HepG2 (cell line): ENCODE data around the gene AQP6. TPM values are rescaled to one million over a fixed set of nuclear protein-coding genes. Genes with fewer than 3 reads are reported as not detected.
A peak's percentile ranks its signal among the peaks of the same experiment; 100 is the strongest.

Experiments used
- CAMTA2 ChIP-seq: sonication (generic); formaldehyde crosslinking; IDR thresholded peaks from 2 replicates; pipeline ENCODE4 v1.4.0; 2020; ENCODE audit warnings: mild to moderate bottlenecking, missing genetic modification reagents, borderline replicate concordance
- CHCHD3 ChIP-seq: sonication (generic); formaldehyde crosslinking; IDR thresholded peaks from 2 replicates; pipeline ENCODE4 v1.8.0; 2022; ENCODE audit warnings: mild to moderate bottlenecking, missing genetic modification reagents, moderate library complexity
- ISL2 ChIP-seq: sonication (generic); formaldehyde crosslinking; IDR thresholded peaks from 2 replicates; pipeline ENCODE4 v1.5.0; 2020; ENCODE audit warnings: missing genetic modification reagents
- ZBTB7B ChIP-seq: sonication (generic); formaldehyde crosslinking; IDR thresholded peaks from 2 replicates; pipeline ENCODE4 v1.4.0; 2020; ENCODE audit warnings: missing genetic modification reagents
- polyA plus RNA-seq, 8 experiments: library from polyadenylated mRNA; depleted of rRNA in 3 of 8; stranded (reverse) in 7 of 8; unstranded in 1 of 8; fragments of >200 nt; fragmentation: Illumina TruSeq in 4 of 8; extraction: Trizol in 4 of 8; gene quantifications; 2 replicates each; pipeline versions ENCODE4 v1.2.1 to v1.2.3, GENCODE V29; 2011 to 2016; ENCODE audit warnings: low read depth in 4 of 8, missing spikeins in 1 of 8, mixed read lengths in 1 of 8; ENCODE audit not compliant: insufficient read depth in 1 of 8
- total RNA-seq, 5 experiments: library from RNA; depleted of rRNA; stranded (reverse); fragments of >200 nt; fragmentation: Illumina TruSeq; extraction: Trizol; gene quantifications; 2 replicates each; pipeline ENCODE4 v1.2.3, GENCODE V29; 2016; ENCODE audit warnings: low read depth in 1 of 5
- TF ChIP-seq, protein P1 (sequence below): sonication (generic); formaldehyde crosslinking; IDR thresholded peaks from 2 replicates; pipeline ENCODE4 v1.5.1; 2020; ENCODE audit warnings: missing genetic modification reagents, mild to moderate bottlenecking, borderline replicate concordance
- TF ChIP-seq, protein P2 (sequence below): sonication (generic); formaldehyde crosslinking; IDR thresholded peaks from 2 replicates; pipeline ENCODE4 v1.4.0; 2020; ENCODE audit warnings: missing genetic modification reagents, mild to moderate bottlenecking, borderline replicate concordance
- TF ChIP-seq, protein P3 (sequence below): sonication (generic); formaldehyde crosslinking; IDR thresholded peaks from 2 replicates; pipeline ENCODE4 v1.8.0; 2022; ENCODE audit warnings: mild to moderate bottlenecking, missing genetic modification reagents, moderate library complexity

The AQP6 gene
- total and polyA plus RNA-seq, 2 of the 13 experiments (the other 11 are each of a cell fraction or from before 2014, with no cell fraction given) = 0.32 to 1.3 TPM

DNA sequence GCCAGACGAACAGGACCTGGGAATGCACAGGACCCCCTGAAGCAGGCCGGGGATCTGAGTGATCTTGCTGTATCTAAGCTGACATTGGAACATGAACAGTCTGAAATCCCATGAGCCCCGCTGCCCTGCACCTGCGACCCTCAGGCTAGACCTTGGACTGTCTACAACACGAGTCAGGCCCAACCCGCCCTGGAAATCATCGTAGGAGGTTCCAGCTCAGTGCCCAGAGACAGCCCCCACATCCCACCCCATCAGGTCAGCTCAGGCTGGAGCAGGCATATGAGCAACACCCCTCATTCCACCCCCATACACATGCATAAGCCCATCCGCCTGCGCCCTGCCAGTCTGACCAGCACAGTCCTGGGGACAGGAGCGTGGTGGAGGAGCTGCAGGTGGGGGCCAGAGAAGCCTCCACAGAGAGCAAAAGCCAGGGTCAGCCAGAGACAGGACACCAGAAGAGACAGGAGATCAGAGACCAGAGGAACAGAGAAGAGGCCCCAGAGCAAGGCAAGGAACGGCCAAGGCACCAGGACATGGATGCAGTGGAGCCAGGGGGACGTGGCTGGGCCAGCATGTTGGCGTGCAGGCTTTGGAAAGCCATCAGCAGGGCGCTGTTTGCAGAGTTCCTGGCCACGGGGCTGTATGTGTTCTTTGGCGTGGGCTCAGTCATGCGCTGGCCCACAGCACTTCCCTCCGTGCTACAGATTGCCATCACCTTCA, at the start of gene AQP6 (continued):
- TF ChIP-seq ZBTB7B (CRISPR knock-in tag) (0 out of 2 replicates have a peak, but pooled peaks have one; percentile 20), CAMTA2 (CRISPR knock-in tag) (no peak), ISL2 (CRISPR knock-in tag) (no peak), CHCHD3 (CRISPR knock-in tag) (0 out of 2 replicates have a peak, but pooled peaks have one; percentile 25)
- TF ChIP-seq, protein P1, sequence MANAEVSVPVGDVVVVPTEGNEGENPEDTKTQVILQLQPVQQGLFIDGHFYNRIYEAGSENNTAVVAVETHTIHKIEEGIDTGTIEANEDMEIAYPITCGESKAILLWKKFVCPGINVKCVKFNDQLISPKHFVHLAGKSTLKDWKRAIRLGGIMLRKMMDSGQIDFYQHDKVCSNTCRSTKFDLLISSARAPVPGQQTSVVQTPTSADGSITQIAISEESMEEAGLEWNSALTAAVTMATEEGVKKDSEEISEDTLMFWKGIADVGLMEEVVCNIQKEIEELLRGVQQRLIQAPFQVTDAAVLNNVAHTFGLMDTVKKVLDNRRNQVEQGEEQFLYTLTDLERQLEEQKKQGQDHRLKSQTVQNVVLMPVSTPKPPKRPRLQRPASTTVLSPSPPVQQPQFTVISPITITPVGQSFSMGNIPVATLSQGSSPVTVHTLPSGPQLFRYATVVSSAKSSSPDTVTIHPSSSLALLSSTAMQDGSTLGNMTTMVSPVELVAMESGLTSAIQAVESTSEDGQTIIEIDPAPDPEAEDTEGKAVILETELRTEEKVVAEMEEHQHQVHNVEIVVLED (CRISPR knock-in tag) = no peak
- TF ChIP-seq, protein P2, sequence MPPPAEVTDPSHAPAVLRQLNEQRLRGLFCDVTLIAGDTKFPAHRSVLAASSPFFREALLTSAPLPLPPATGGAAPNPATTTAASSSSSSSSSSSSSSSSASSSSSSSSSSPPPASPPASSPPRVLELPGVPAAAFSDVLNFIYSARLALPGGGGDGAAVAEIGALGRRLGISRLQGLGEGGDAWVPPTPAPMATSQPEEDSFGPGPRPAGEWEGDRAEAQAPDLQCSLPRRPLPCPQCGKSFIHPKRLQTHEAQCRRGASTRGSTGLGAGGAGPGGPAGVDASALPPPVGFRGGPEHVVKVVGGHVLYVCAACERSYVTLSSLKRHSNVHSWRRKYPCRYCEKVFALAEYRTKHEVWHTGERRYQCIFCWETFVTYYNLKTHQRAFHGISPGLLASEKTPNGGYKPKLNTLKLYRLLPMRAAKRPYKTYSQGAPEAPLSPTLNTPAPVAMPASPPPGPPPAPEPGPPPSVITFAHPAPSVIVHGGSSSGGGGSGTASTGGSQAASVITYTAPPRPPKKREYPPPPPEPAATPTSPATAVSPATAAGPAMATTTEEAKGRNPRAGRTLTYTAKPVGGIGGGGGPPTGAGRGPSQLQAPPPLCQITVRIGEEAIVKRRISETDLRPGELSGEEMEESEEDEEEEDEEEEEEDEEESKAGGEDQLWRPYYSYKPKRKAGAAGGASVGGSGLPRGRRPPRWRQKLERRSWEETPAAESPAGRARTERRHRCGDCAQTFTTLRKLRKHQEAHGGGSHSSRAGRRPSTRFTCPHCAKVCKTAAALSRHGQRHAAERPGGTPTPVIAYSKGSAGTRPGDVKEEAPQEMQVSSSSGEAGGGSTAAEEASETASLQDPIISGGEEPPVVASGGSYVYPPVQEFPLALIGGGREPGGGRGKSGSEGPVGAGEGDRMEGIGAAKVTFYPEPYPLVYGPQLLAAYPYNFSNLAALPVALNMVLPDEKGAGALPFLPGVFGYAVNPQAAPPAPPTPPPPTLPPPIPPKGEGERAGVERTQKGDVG (CRISPR knock-in tag) = peak; percentile 19; the same call in 1 of the 2 replicates
- TF ChIP-seq, protein P3, sequence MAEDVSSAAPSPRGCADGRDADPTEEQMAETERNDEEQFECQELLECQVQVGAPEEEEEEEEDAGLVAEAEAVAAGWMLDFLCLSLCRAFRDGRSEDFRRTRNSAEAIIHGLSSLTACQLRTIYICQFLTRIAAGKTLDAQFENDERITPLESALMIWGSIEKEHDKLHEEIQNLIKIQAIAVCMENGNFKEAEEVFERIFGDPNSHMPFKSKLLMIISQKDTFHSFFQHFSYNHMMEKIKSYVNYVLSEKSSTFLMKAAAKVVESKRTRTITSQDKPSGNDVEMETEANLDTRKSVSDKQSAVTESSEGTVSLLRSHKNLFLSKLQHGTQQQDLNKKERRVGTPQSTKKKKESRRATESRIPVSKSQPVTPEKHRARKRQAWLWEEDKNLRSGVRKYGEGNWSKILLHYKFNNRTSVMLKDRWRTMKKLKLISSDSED (CRISPR knock-in tag) = no peak
